ENCODE results near the gene TMEM50B. TPM values are rescaled to one million over a fixed set of nuclear protein-coding genes. Genes with fewer than 3 reads are reported as not detected.
A peak's percentile ranks its signal among the peaks of the same experiment; 100 is the strongest.

The TMEM50B gene
- total RNA-seq, 1 experiment from 2014 or later, result 21.5 TPM

GRCh38 chr21:33401630-33401992, 78.2 kb downstream of the TMEM50B start:
- Histone ChIP-seq H3K27me3 (ENCODE audit: low read length) (no peaks in the 10 kb centered on the region), H3K36me3 (ENCODE audit: low read depth, low read length) (no peaks in the 10 kb centered on the region; the same call in 1 of the 2 replicates), H3K4me1 (ENCODE audit: insufficient read depth, low read length) (peaks cover 20% of the 10 kb centered on the region), H3K27ac (ENCODE audit: low read length) (no peak overlapping the region), H3K4me2 (ENCODE audit: low read length) (no peak overlapping the region), H3K4me3 (ENCODE audit: low read length) (no peak overlapping the region), H3F3A (ENCODE audit: low read length, unreplicated experiment) (no peaks in the 10 kb centered on the region), H3K9me3 (ENCODE audit: low read length) (no peaks in the 10 kb centered on the region), H3K9me2 (replicated peaks; ENCODE audit: low read length) (no peaks in the 10 kb centered on the region), H3K9ac (ENCODE audit: low read length) (no peak overlapping the region), H2AFZ (ENCODE audit: low read length) (no peak overlapping the region), H4K20me1 (ENCODE audit: low read length) (0 out of 2 replicates have a peak, but pooled peaks cover 4% of the 10 kb centered on the region), H3K79me2 (ENCODE audit: low read length) (peaks cover 31% of the 10 kb centered on the region)
- TF ChIP-seq EZH2 (IDR thresholded peaks at IDR 0.05; ENCODE audit: low read length, unreplicated experiment), result no peak
- no peak for TF ChIP-seq CTCF (conservative IDR thresholded peaks at IDR 0.05; ENCODE audit: low read depth, low read length)
- TF ChIP-seq EZH2phosphoT487 (IDR thresholded peaks at IDR 0.05; ENCODE audit: borderline replicate concordance, low read length), result no peak
- POLR2A ChIA-PET (ENCODE audit: unreplicated experiment), result no interaction called here
- intact Hi-C loops (cut with micrococcal nuclease), result no loop called here
- CTCF ChIA-PET, result no interaction called here
- DNase-seq (peak; percentile 36), ATAC-seq (no peak)
- BruUV-seq (replicated peaks), result no TSS peak

Other genes starting within 250 kb of the TMEM50B start
- gene IL10RB, start 213.6 kb downstream of the TMEM50B start, total RNA-seq (2014; rRNA removed), result 25.3 and 26.8 TPM in 2 replicates
- 13.2 and 18.4 TPM in 2 replicates for gene IFNAR1, start 155.0 kb downstream of the TMEM50B start, total RNA-seq (2014; rRNA removed)
- 35.7 and 37.8 TPM in 2 replicates for gene IFNGR2, start 76.6 kb downstream of the TMEM50B start, total RNA-seq (2014; rRNA removed)
- 0.29 and 0.44 TPM in 2 replicates for gene DNAJC28, start 11.7 kb upstream of the TMEM50B start, total RNA-seq (2014; rRNA removed)
- 118 and 142 TPM in 2 replicates for gene GART, start 62.1 kb upstream of the TMEM50B start, total RNA-seq (2014; rRNA removed)
- gene SON, start 63.1 kb upstream of the TMEM50B start, total RNA-seq (2014; rRNA removed), result 180 and 373 TPM in 2 replicates
- gene DONSON, start 108.7 kb upstream of the TMEM50B start, total RNA-seq (2014; rRNA removed), result 29.2 and 41.9 TPM in 2 replicates
- gene CRYZL1, start 161.8 kb upstream of the TMEM50B start, total RNA-seq (2014; rRNA removed), result 12.4 and 16.6 TPM in 2 replicates
- 19.9 and 45.6 TPM in 2 replicates for gene ITSN1, start 162.5 kb upstream of the TMEM50B start, total RNA-seq (2014; rRNA removed)

Data from PC-3 (cell line).